ENCODE data around the gene PREPL. TPM values are rescaled to one million over a fixed set of nuclear protein-coding genes. Genes with fewer than 3 reads are reported as not detected.

Gene PREPL
- total and polyA plus RNA-seq, 2 donors from 2014 or later: 32.1 to 67.9 TPM

- Histone ChIP-seq H3K4me3 (ENCODE audit: low read length in 3 of 3) (peak overlapping the region in 1 of 3 donors; percentile 5), H3K9me3 (ENCODE audit: control insufficient read depth in 2 of 3, insufficient read depth in 1 of 3, low read length in 3 of 3) (no peaks in the 10 kb centered on the region), H3K9ac (ENCODE audit: low read length in 3 of 3) (peak overlapping the region in 1 of 3 donors; percentile 57), H3K27me3 (ENCODE audit: control insufficient read depth, insufficient read depth, low read length) (no peaks in the 10 kb centered on the region), H3K4me1 (ENCODE audit: control insufficient read depth in 2 of 3, insufficient read depth in 2 of 3, low read depth in 1 of 3, low read length in 3 of 3) (peaks cover 7 to 44% (median 32%) of the 10 kb centered on the region in 3 donors), H3K27ac (ENCODE audit: low read depth in 2 of 2, low read length in 2 of 2) (peak overlapping the region; percentile 85 to 86), H3K36me3 (ENCODE audit: control insufficient read depth in 2 of 3, insufficient read depth in 3 of 3, low read length in 3 of 3) (peaks cover 0 to 20% (median under 1%) of the 10 kb centered on the region in 3 donors)
- DNase-seq (peak in 2 of 5 donors; percentile 19 to 29), FAIRE-seq (no peak)
- no peak for TF ChIP-seq CTCF (IDR thresholded peaks at IDR 0.05; ENCODE audit: borderline replicate concordance, extremely low read depth, insufficient read depth)
- intact Hi-C loops (cut with DNase I): no loop called here
Observed at GRCh38 chr2:44295113-44295512, 66.2 kb downstream of the PREPL start.

GRCh38 chr2:44291281-44292248 is 69.7 kb downstream of the PREPL start:
- Histone ChIP-seq H3K4me3 (ENCODE audit: low read length in 3 of 3) (peak overlapping the region in 2 of 3 donors; percentile 8 to 43), H3K4me1 (ENCODE audit: control insufficient read depth in 2 of 3, insufficient read depth in 2 of 3, low read depth in 1 of 3, low read length in 3 of 3) (peaks cover 7 to 57% (median 32%) of the 10 kb centered on the region in 3 donors), H3K9me3 (ENCODE audit: control insufficient read depth in 2 of 3, insufficient read depth in 1 of 3, low read length in 3 of 3) (no peaks in the 10 kb centered on the region), H3K36me3 (ENCODE audit: control insufficient read depth in 2 of 3, insufficient read depth in 3 of 3, low read length in 3 of 3) (peaks cover 0 to 12% (median 0%) of the 10 kb centered on the region in 3 donors), H3K9ac (ENCODE audit: low read length in 3 of 3) (peak overlapping the region in 2 of 3 donors; percentile 26 to 74), H3K27ac (ENCODE audit: low read depth in 2 of 2, low read length in 2 of 2) (peak overlapping the region; percentile 82 to 92), H3K27me3 (ENCODE audit: control insufficient read depth, insufficient read depth, low read length) (no peaks in the 10 kb centered on the region)
- intact Hi-C loops (cut with DNase I): no loop called here
- peak; percentile 58 for TF ChIP-seq CTCF (IDR thresholded peaks at IDR 0.05; ENCODE audit: borderline replicate concordance, extremely low read depth, insufficient read depth)
- peak; percentile 86 to 94 (median 90) for DNase-seq
- FAIRE-seq: peak; percentile 74

GRCh38 chr2:44290261-44290660 is 71.0 kb downstream of the PREPL start:
- H3K27me3 ChIP-seq (ENCODE audit: control insufficient read depth, insufficient read depth, low read length): no peaks in the 10 kb centered on the region
- peak overlapping the region; percentile 77 to 82 for H3K27ac ChIP-seq (ENCODE audit: low read depth in 2 of 2, low read length in 2 of 2)
- no peaks in the 10 kb centered on the region for H3K9me3 ChIP-seq (ENCODE audit: control insufficient read depth in 2 of 3, insufficient read depth in 1 of 3, low read length in 3 of 3)
- intact Hi-C loops (cut with DNase I): no loop called here
- peaks cover 0 to 25% (median 0%) of the 10 kb centered on the region in 3 donors for H3K36me3 ChIP-seq (ENCODE audit: control insufficient read depth in 2 of 3, insufficient read depth in 3 of 3, low read length in 3 of 3)
- FAIRE-seq (no peak), DNase-seq (no peak)
- no peak overlapping the region for H3K9ac ChIP-seq (ENCODE audit: low read length in 3 of 3)
- TF ChIP-seq CTCF (IDR thresholded peaks at IDR 0.05; ENCODE audit: borderline replicate concordance, extremely low read depth, insufficient read depth): no peak
- H3K4me1 ChIP-seq (ENCODE audit: control insufficient read depth in 2 of 3, insufficient read depth in 2 of 3, low read depth in 1 of 3, low read length in 3 of 3): peaks cover 7 to 64% (median 32%) of the 10 kb centered on the region in 3 donors
- no peak overlapping the region for H3K4me3 ChIP-seq (ENCODE audit: low read length in 3 of 3)

Measured in kidney (tissue), 14 donors.